NCI-H82 (cell line): ENCODE data around the gene TTLL1.
A peak's percentile ranks its signal among the peaks of the same experiment; 100 is the strongest.

Source experiments
- DNase-seq: peaks from one replicate; lab custom pipeline; 2025; lab: John Stamatoyannopoulos, UW

Gene TTLL1

GRCh38 chr22:43088984-43089717 is at the start of gene TTLL1:
Gene TTLL1, minus strand, starts transcription at chr22:43089391. Its CDS starts 13,805 bp downstream, at chr22:43075586.
- peak; percentile 89 for DNase-seq

GRCh38 chr22:43136801-43137200 is 47.6 kb upstream of the TTLL1 start:
- DNase-seq = no peak

DNA sequence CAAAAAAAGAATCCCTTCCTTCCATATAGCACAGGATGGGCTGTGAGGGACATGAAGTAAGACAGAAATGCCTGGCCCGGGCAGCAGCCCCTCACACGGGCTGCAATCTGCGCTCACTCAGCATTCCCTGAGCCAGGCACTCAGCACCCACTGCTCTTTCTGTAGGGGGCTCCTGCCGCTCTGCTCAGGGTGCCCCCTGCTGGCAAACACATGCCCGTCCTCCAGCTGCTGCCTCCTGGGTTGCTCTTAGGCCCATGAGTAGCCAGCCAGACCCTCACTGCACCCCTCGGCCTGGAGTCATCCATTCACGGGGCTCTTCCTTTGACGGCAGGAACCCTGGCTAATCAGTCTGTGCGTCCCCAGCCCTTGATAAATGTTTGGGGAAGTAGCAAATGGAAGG is 47.1 kb upstream of the TTLL1 start:
- DNase-seq = peak; percentile 58

DNA sequence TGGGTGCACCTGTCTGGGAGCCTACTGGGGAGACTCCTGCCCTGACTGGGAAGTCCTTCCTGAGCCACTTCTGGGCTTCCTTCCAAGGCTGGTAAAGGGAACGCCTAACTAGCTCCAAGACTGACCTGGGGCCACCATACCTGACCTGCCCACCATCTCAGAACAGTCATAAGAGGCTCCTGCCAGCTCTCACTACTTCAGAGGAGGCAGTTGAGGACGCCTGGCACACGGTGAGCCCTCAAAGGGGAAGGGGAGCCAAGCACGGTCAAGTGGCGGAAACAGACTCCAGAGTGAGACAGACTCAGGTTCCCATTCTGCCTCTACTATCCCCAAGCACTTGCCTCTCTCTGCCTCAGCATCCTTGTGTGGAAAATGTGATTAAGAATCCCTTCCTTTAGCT is 46.4 kb upstream of the TTLL1 start:
- DNase-seq = no peak

DNA sequence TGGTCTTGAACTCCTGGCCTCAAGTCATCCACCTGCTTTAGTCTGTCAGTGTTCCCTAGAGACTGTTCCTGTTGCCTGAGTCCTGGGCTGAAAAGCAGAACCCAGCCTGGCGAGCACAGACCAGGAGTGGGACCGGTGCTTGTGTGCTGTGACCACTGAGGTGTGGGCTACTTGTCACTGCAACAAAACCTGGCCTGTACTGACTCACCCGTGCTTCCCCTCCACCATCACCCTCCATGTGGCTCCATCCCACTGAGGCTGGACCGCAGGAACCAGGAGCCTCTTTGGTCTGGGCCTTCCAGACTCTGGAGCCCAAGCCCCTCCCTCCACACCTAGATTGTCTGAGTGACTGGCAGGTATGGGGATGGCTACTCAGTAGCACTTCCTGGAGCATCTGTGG is 45.4 kb upstream of the TTLL1 start:
- no peak for DNase-seq

- DNase-seq = no peak
Measured at GRCh38 chr22:43133401-43133800, 44.2 kb upstream of the TTLL1 start.

- DNase-seq = no peak
Measured at GRCh38 chr22:43131773-43132501, 42.7 kb upstream of the TTLL1 start.

DNA sequence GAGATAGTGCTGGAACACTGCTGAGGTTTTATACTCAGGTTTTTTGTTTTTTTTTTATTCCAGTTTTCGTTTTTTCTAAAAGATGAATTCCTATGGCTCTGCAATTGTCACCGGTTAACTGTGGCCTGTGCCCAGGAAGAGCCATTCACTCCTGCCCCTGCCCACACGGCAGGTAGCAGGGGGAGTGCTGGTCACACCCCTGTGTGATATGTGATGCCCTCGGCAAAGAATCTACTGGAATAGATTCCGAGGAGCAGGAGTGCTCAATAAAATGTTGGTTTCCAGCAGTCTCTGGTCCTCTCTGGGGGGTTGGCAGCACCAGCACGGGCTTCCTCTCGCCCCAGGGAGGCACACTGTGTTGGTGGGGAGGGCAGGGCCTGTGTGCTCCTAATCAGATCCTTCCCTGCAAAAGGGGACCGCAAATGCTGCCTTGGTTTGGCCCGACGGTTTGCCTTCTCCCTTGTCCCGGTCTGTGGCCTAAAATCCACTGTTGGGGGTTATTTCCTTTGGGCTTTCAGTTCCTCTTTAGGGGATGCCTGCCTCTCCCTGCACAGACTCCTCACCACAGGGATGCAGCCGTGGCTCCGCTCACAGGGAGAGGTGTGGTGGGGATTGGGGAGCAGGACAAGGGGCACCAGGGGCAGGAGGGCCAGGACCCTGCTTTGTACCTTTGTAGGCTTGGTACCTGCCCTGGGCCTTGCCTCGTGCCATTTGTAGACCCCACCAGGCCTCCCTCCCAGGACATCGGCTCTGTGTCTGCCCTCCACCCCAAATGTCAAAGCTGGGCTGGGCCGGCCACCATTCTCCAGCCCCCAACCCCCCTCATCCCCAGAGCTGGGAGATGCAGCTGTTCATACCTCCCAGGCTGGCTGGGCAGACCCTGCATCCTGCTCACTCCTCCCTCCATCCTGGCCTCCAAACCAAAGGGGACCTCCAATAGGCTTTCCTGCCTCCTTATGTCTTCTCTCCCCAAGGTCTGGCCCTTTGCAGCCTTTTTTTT is 40.5 kb upstream of the TTLL1 start:
- no peak for DNase-seq

DNA sequence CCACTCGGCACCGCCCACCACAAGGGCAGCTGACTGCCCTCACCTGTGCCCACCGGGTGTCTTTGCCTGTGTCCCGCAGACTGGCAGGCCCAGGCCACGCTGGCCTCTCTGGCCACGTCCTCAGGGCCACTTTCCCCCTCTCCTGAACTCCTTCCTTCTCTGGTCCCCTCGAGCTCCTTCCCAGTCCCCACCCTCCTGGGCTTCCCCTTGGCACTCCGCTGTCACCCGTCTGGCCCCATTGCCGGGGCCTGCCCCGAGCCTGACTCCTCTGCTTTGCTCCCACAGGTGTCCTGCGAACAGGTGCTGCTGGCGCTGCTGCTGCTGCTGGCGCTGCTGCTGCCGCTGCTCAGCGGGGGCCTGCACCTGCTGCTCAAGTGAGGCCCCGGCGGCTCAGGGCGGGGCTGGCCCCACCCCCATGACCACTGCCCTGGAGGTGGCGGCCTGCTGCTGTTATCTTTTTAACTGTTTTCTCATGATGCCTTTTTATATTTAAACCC is 39.8 kb upstream of the TTLL1 start:
- no peak for DNase-seq

DNA sequence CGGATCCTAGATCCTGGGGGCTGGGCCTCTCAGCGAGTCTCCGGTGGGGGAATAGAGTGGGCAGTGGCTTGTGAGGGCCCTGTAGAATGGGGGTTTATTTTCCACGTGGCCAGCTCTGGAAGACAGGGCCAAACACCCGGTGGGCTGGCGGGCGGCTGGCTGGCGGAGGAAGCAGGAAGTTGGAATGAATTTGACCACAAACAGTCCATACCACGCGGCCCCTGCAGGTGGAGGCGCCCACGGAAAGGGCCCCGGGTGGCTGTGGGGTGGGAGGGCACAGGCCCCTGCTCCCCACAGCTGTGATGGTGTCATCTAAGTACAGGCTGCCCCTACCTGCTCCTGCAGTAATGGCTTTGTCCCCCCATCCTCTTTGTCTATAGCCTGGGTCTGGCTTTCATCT is 38.9 kb upstream of the TTLL1 start:
- DNase-seq = no peak

GRCh38 chr22:43127166-43127908 is 38.1 kb upstream of the TTLL1 start:
- no peak for DNase-seq

DNA sequence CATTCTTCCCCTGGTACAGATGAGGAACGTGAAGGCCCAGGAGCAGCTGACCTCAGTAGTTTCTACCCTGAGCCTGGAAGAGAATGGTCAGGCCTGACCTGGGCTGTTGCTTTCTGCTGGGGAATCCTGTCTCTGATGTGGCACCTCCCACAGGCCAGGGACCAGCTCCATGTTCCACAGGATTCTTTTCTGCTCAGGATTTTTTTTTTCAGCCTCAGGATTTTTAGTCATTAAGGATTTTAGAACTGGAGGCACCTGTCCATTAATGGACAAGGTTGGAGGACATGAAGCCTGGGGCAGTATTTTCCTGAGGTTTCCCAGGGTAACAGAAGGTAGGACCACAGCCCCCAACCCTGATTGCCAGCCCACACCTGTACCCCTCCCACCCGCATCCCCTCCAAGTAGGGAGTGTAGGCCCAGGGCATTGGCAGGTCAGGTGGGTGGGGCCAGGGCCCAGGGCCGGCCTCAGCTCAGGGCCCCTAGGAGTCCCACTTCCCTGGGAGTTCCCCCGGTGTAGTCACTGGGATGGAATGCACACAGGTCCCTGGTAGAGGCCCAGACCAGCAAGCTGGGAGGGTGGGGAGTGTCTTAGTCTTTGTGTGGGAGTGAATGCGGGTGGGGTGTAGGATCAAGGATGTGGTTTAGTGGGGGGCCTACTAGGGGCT is 37.4 kb upstream of the TTLL1 start:
- no peak for DNase-seq

GRCh38 chr22:43118953-43119458 is 29.8 kb upstream of the TTLL1 start:
- DNase-seq = no peak

DNA sequence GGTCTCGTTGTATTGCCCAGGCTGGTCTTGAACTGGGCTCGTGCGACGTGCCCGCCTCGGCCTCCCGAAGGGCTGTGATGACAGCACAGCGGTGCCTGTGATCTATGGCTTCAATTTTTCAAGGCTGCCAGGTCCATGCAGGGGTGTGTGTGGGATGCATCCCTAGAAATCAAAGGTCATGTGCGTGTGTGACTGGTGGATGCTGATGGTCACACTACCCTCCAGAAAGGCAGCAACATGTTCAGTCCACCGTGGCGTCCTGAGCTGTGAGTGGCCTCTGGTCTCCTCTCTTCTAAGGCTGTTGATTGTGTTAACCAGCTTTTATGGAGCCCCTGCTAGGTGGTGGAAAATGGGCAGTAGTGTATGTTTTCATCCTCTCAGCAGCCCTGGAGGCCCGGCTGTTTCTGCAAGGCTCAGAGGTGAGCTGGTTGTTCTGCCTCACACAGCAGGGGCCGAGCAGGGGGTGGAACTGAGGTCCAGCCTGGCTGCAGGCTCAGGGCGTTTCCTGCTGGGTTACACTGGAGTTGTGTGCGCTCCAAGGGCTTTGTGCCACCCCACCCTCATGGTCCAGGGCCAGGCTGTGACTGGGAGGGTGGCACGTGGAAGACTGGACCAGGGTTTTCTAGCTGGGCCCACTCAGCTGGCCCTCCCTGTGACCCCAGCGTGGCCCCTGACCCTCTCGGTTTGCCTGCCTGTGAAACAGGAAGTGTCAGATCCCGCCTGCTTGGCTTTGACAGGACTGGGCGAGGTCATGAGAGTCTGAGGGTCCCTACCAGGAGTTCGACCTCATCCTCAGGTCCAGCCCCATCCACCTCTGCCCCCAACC is 29.0 kb upstream of the TTLL1 start:
- DNase-seq = no peak

DNA sequence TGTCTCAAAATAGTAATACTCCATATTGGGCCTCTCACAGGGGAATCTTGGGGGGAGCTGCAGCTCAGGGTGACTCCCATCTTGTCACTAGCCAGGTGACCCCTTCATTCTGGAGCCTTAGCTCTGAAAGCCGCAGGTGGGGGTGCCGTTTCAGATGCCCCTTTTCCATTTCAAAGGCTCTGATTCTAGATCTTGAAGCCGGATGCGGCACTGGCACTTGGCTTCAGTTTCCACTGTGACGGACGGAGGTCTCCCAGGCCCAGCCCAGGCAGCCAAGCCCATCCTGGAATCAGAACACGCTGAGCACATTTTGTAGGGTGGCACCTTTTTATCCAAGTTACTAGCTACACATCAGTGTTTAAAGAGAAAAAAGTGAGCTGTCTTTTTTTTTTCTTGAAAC is 27.7 kb upstream of the TTLL1 start:
- no peak for DNase-seq

- DNase-seq = no peak
Measured at GRCh38 chr22:43114958-43115357, 25.8 kb upstream of the TTLL1 start.

- no peak for DNase-seq
Measured at GRCh38 chr22:43113526-43114251, 24.5 kb upstream of the TTLL1 start.

- no peak for DNase-seq
Measured at GRCh38 chr22:43110927-43111623, 21.9 kb upstream of the TTLL1 start.
